ENCODE results near the gene PDZRN3.

DNA sequence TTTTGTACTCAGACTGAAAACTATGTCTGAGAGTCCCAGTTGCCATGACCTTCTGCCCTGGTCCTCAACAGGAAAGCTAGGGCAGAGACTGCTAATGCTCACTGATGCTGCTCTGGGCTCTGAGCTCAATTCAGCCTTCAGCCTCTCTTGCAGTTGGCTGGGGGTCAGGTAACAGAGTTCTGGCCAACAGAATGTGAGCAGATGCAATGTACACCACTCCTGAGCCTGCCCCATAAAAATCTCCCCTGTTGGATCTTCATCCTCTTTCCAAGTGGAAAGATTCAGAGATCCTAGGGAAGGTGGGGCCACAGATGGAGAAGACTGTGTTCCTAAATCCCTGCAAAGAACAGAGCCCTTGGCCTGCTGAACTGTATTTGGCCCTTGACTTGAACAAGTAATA is 87.8 kb downstream of the PDZRN3 start:
- no peak for TF ChIP-seq EZH2 (IDR thresholded peaks at IDR 0.05; ENCODE audit: borderline replicate concordance)
- TF ChIP-seq, protein P1, sequence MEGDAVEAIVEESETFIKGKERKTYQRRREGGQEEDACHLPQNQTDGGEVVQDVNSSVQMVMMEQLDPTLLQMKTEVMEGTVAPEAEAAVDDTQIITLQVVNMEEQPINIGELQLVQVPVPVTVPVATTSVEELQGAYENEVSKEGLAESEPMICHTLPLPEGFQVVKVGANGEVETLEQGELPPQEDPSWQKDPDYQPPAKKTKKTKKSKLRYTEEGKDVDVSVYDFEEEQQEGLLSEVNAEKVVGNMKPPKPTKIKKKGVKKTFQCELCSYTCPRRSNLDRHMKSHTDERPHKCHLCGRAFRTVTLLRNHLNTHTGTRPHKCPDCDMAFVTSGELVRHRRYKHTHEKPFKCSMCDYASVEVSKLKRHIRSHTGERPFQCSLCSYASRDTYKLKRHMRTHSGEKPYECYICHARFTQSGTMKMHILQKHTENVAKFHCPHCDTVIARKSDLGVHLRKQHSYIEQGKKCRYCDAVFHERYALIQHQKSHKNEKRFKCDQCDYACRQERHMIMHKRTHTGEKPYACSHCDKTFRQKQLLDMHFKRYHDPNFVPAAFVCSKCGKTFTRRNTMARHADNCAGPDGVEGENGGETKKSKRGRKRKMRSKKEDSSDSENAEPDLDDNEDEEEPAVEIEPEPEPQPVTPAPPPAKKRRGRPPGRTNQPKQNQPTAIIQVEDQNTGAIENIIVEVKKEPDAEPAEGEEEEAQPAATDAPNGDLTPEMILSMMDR (IDR thresholded peaks at IDR 0.05; ENCODE audit: poor library complexity), result no peak
